HepG2 (cell line): ENCODE measurements around the gene SH3GL1. TPM values are rescaled to one million over a fixed set of nuclear protein-coding genes. Genes with fewer than 3 reads are reported as not detected.
A peak's percentile ranks its signal among the peaks of the same experiment; 100 is the strongest.

Experiments used
- ARNT2 ChIP-seq: sonication (generic); formaldehyde crosslinking; IDR thresholded peaks from 2 replicates; pipeline ENCODE4 v1.8.0; 2022; ENCODE audit warnings: mild to moderate bottlenecking, low read depth, missing genetic modification reagents, moderate library complexity
- FLYWCH1 ChIP-seq: sonication (generic); formaldehyde crosslinking; IDR thresholded peaks from 2 replicates; pipeline ENCODE4 v1.8.1; 2023; ENCODE audit warnings: mild to moderate bottlenecking, missing genetic modification reagents
- IRX3 ChIP-seq: sonication (generic); formaldehyde crosslinking; IDR thresholded peaks from 2 replicates; pipeline ENCODE4 v1.8.1; 2023; ENCODE audit warnings: mild to moderate bottlenecking, low read depth, missing genetic modification reagents, borderline replicate concordance
- KLF16 ChIP-seq, 2 experiments: sonication (generic) in 1 of 2; formaldehyde crosslinking in 1 of 2; IDR thresholded peaks; 2 replicates each; pipeline versions ENCODE4 v1.6.1 to v1.8.0; 2016 to 2023; ENCODE audit warnings: missing genetic modification reagents in 2 of 2, missing compliant biosample characterization in 1 of 2
- MBD4 ChIP-seq: IDR thresholded peaks from 2 replicates; pipeline ENCODE4 v1.6.1; 2012; ENCODE audit warnings: low read length, inconsistent platforms, borderline replicate concordance
- MEF2D ChIP-seq: sonication (generic); formaldehyde crosslinking; IDR thresholded peaks from 2 replicates; pipeline ENCODE4 v1.5.1; 2020; ENCODE audit warnings: mild to moderate bottlenecking, missing genetic modification reagents
- MYC ChIP-seq: sonication (generic); formaldehyde crosslinking; IDR thresholded peaks from 2 replicates; pipeline ENCODE4 v1.9.0; 2021; ENCODE audit warnings: missing genetic modification reagents, borderline replicate concordance
- NBN ChIP-seq: fragments of 450-650 bp; conservative IDR thresholded peaks from 2 replicates; pipeline ENCODE4 v1.6.1; 2017
- NFKB2 ChIP-seq: sonication (generic); formaldehyde crosslinking; IDR thresholded peaks from 2 replicates; pipeline ENCODE4 v1.4.0; 2020; ENCODE audit warnings: missing genetic modification reagents, borderline replicate concordance
- NFYC ChIP-seq: IDR thresholded peaks from 2 replicates; pipeline ENCODE4 v1.6.1; 2016; ENCODE audit warnings: missing genetic modification reagents, missing compliant biosample characterization
- PCBP2 ChIP-seq: fragments of 200-400 bp; formaldehyde crosslinking; optimal IDR thresholded peaks from 2 replicates; pipeline ENCODE3; 2018; ENCODE audit warnings: low read length, low read depth; ENCODE audit not compliant: poor library complexity, severe bottlenecking
- PITX1 ChIP-seq: sonication (generic); formaldehyde crosslinking; IDR thresholded peaks from 2 replicates; pipeline ENCODE4 v1.5.1; 2020; ENCODE audit warnings: mild to moderate bottlenecking, missing genetic modification reagents
- POLR2AphosphoS5 ChIP-seq: IDR thresholded peaks from 2 replicates; pipeline ENCODE4 v1.6.1; 2012; ENCODE audit warnings: low read depth, low read length
- RBFOX2 ChIP-seq: fragments of 200-400 bp; formaldehyde crosslinking; IDR thresholded peaks from 2 replicates; pipeline ENCODE4 v1.6.1; 2017; ENCODE audit warnings: low read depth, mild to moderate bottlenecking, low read length
- RXRB ChIP-seq: IDR thresholded peaks from 2 replicates; pipeline ENCODE4 v1.6.1; 2016; ENCODE audit warnings: borderline replicate concordance, missing genetic modification reagents, missing compliant biosample characterization
- SNAPC2 ChIP-seq: sonication (generic); formaldehyde crosslinking; IDR thresholded peaks from 2 replicates; pipeline ENCODE4 v1.8.1; 2022; ENCODE audit warnings: mild to moderate bottlenecking, missing genetic modification reagents
- TMF1 ChIP-seq: sonication (generic); formaldehyde crosslinking; IDR thresholded peaks from 2 replicates; pipeline ENCODE4 v1.8.1; 2022; ENCODE audit warnings: low read depth, missing genetic modification reagents
- ZBTB42 ChIP-seq: sonication (generic); formaldehyde crosslinking; IDR thresholded peaks from 2 replicates; pipeline ENCODE4 v1.5.0; 2020; ENCODE audit warnings: mild to moderate bottlenecking, missing genetic modification reagents
- ZNF234 ChIP-seq: sonication (generic); formaldehyde crosslinking; conservative IDR thresholded peaks from 2 replicates; pipeline ENCODE4 v1.5.1; 2020; ENCODE audit warnings: mild to moderate bottlenecking, missing genetic modification reagents
- ZNF24 ChIP-seq: fragments of 450-650 bp; IDR thresholded peaks from 2 replicates; pipeline ENCODE4 v1.6.1; 2017; ENCODE audit warnings: antibody characterized with exemption, mild to moderate bottlenecking
- ZNF441 ChIP-seq: sonication (generic); formaldehyde crosslinking; IDR thresholded peaks from 2 replicates; pipeline ENCODE4 v1.7.0; 2021; ENCODE audit warnings: missing genetic modification reagents, borderline replicate concordance
- ZNF501 ChIP-seq: sonication (generic); formaldehyde crosslinking; IDR thresholded peaks from 2 replicates; pipeline ENCODE4 v1.5.1; 2020; ENCODE audit warnings: mild to moderate bottlenecking, moderate library complexity, missing genetic modification reagents
- ZNF839 ChIP-seq: sonication (generic); formaldehyde crosslinking; IDR thresholded peaks from 2 replicates; pipeline ENCODE4 v1.4.0; 2020; ENCODE audit warnings: missing genetic modification reagents, mild to moderate bottlenecking, borderline replicate concordance
- ZSCAN21 ChIP-seq: sonication (generic); formaldehyde crosslinking; IDR thresholded peaks from 2 replicates; pipeline ENCODE4 v1.8.0; 2022; ENCODE audit warnings: mild to moderate bottlenecking, missing genetic modification reagents, moderate library complexity, borderline replicate concordance
- polyA plus RNA-seq, 8 experiments: library from polyadenylated mRNA; depleted of rRNA in 3 of 8; stranded (reverse) in 7 of 8; unstranded in 1 of 8; fragments of >200 nt; fragmentation: Illumina TruSeq in 4 of 8; extraction: Trizol in 4 of 8; gene quantifications; 2 replicates each; pipeline versions ENCODE4 v1.2.1 to v1.2.3, GENCODE V29; 2011 to 2016; ENCODE audit warnings: low read depth in 4 of 8, missing spikeins in 1 of 8, mixed read lengths in 1 of 8; ENCODE audit not compliant: insufficient read depth in 1 of 8
- total RNA-seq, 5 experiments: library from RNA; depleted of rRNA; stranded (reverse); fragments of >200 nt; fragmentation: Illumina TruSeq; extraction: Trizol; gene quantifications; 2 replicates each; pipeline ENCODE4 v1.2.3, GENCODE V29; 2016; ENCODE audit warnings: low read depth in 1 of 5
- TF ChIP-seq, protein P1 (sequence below): IDR thresholded peaks from 2 replicates; pipeline ENCODE4 v1.6.1; 2016; ENCODE audit warnings: missing compliant biosample characterization, missing genetic modification reagents, borderline replicate concordance
- TF ChIP-seq, protein P2 (sequence below): sonication (generic); formaldehyde crosslinking; IDR thresholded peaks from 2 replicates; pipeline ENCODE4 v1.4.0; 2020; ENCODE audit warnings: missing genetic modification reagents, borderline replicate concordance
- TF ChIP-seq, protein P3 (sequence below): sonication (generic); formaldehyde crosslinking; IDR thresholded peaks from 2 replicates; pipeline ENCODE4 v1.8.0; 2022; ENCODE audit warnings: mild to moderate bottlenecking, missing genetic modification reagents; ENCODE audit not compliant: insufficient replicate concordance

The SH3GL1 gene
- total and polyA plus RNA-seq, 2 of the 13 experiments (the other 11 are each of a cell fraction or from before 2014, with no cell fraction given): 33.0 to 45.1 TPM

DNA sequence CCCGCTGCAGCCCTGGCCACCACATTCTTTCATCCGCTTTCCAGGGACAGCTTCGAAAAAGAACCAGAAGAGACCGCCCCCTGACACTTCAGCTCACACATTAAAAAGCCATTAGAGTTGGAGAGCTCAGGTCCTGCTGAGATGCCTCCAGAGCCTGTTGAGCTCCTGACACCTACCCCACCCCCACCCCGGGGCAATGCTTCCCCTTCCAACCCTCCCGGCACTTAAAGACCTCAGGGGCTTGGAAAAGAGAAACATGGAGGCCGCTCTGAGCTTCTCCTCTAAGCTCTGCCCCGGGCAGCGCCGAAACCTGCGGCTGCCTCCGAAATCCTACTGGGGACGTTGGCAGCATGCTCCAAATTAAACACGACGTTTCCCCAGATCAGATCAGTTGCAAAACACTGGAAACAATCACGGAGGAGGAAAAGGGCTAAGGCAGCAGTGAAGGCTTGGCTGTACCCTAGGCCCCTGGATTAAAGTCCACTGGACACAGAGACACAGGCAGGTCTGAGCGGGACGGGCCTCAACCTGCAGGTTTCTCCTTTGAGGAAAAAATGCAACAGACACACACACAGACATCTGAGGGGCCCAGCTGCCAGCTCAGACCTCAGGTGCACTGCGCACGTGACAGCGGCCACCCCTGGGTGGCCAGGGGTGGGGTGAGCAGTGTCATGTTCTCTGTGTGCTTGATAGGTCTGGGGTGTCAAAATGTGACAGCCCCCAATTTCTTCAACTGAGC is 9.6 kb downstream of the SH3GL1 start (continued):
- no peak for TF ChIP-seq MBD4
- TF ChIP-seq PITX1 (CRISPR knock-in tag): peak; percentile 76; the same call in 1 of the 2 replicates
- no peak for TF ChIP-seq ARNT2 (CRISPR knock-in tag)
- no peak for TF ChIP-seq TMF1
- TF ChIP-seq, protein P1, sequence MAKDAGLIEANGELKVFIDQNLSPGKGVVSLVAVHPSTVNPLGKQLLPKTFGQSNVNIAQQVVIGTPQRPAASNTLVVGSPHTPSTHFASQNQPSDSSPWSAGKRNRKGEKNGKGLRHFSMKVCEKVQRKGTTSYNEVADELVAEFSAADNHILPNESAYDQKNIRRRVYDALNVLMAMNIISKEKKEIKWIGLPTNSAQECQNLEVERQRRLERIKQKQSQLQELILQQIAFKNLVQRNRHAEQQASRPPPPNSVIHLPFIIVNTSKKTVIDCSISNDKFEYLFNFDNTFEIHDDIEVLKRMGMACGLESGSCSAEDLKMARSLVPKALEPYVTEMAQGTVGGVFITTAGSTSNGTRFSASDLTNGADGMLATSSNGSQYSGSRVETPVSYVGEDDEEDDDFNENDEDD (CRISPR knock-in tag): peak; percentile 79; the same call in 1 of the 2 replicates
- 0 out of 2 replicates have a peak, but pooled peaks have one; percentile 17 for TF ChIP-seq RBFOX2
- TF ChIP-seq NBN: no peak
- TF ChIP-seq POLR2AphosphoS5: peak; percentile 57
- TF ChIP-seq RXRB (CRISPR knock-in tag): peak; percentile 87
- TF ChIP-seq ZNF839 (CRISPR knock-in tag): no peak
- no peak for TF ChIP-seq PCBP2
- no peak for TF ChIP-seq MEF2D (CRISPR knock-in tag)
- peak; percentile 50; the same call in 1 of the 2 replicates for TF ChIP-seq MYC
- no peak for TF ChIP-seq IRX3 (CRISPR knock-in tag)
- 0 out of 2 replicates have a peak, but pooled peaks have one; percentile 37 for TF ChIP-seq ZSCAN21 (CRISPR knock-in tag)
- TF ChIP-seq KLF16 (CRISPR knock-in tag; IDR thresholded peaks at IDR 0.05): peak in 1 of 2 experiments; percentile 74; a peak in 2 of 4 replicates
- no peak for TF ChIP-seq NFYC
- TF ChIP-seq NFKB2: peak; percentile 46; the same call in 1 of the 2 replicates
- TF ChIP-seq, protein P2, sequence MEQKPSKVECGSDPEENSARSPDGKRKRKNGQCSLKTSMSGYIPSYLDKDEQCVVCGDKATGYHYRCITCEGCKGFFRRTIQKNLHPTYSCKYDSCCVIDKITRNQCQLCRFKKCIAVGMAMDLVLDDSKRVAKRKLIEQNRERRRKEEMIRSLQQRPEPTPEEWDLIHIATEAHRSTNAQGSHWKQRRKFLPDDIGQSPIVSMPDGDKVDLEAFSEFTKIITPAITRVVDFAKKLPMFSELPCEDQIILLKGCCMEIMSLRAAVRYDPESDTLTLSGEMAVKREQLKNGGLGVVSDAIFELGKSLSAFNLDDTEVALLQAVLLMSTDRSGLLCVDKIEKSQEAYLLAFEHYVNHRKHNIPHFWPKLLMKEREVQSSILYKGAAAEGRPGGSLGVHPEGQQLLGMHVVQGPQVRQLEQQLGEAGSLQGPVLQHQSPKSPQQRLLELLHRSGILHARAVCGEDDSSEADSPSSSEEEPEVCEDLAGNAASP (CRISPR knock-in tag): peak; percentile 95
- TF ChIP-seq ZNF24: no peak
- TF ChIP-seq ZNF501 (CRISPR knock-in tag): no peak
- peak; percentile 73; the same call in 1 of the 2 replicates for TF ChIP-seq FLYWCH1 (CRISPR knock-in tag)
- TF ChIP-seq SNAPC2 (CRISPR knock-in tag): peak; percentile 35; the same call in 1 of the 2 replicates
- no peak for TF ChIP-seq ZBTB42 (CRISPR knock-in tag)
- peak; percentile 28; the same call in 1 of the 2 replicates for TF ChIP-seq ZNF441
- TF ChIP-seq, protein P3, sequence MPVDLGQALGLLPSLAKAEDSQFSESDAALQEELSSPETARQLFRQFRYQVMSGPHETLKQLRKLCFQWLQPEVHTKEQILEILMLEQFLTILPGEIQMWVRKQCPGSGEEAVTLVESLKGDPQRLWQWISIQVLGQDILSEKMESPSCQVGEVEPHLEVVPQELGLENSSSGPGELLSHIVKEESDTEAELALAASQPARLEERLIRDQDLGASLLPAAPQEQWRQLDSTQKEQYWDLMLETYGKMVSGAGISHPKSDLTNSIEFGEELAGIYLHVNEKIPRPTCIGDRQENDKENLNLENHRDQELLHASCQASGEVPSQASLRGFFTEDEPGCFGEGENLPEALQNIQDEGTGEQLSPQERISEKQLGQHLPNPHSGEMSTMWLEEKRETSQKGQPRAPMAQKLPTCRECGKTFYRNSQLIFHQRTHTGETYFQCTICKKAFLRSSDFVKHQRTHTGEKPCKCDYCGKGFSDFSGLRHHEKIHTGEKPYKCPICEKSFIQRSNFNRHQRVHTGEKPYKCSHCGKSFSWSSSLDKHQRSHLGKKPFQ: no peak
- TF ChIP-seq ZNF234: no peak
